Glomerular endothelial cell (primary cell): Measurements from ENCODE around the gene INO80C. TPM values are rescaled to one million over a fixed set of nuclear protein-coding genes. Genes with fewer than 3 reads are reported as not detected.

Experiments
- DNase-seq: peaks from one replicate; pipeline ENCODE4 v3.0.0-alpha.2; 2011; ENCODE audit warnings: low read depth, low spot score; ENCODE audit errors: extremely low read depth
- total RNA-seq: library from RNA; depleted of rRNA; stranded (reverse); fragments of >200 nt; gene quantifications from 2 replicates; pipeline ENCODE4 v1.2.3, GENCODE V29; 2015

Gene INO80C
- total RNA-seq, 1 donor from 2014 or later = 30.8 TPM

- DNase-seq = no peak
Measured at GRCh38 chr18:35435401-35435800, 62.4 kb downstream of the INO80C start.

GRCh38 chr18:35432565-35433001, 65.2 kb downstream of the INO80C start:
- no peak for DNase-seq

GRCh38 chr18:35431374-35431741, 66.4 kb downstream of the INO80C start:
- DNase-seq = no peak

DNA sequence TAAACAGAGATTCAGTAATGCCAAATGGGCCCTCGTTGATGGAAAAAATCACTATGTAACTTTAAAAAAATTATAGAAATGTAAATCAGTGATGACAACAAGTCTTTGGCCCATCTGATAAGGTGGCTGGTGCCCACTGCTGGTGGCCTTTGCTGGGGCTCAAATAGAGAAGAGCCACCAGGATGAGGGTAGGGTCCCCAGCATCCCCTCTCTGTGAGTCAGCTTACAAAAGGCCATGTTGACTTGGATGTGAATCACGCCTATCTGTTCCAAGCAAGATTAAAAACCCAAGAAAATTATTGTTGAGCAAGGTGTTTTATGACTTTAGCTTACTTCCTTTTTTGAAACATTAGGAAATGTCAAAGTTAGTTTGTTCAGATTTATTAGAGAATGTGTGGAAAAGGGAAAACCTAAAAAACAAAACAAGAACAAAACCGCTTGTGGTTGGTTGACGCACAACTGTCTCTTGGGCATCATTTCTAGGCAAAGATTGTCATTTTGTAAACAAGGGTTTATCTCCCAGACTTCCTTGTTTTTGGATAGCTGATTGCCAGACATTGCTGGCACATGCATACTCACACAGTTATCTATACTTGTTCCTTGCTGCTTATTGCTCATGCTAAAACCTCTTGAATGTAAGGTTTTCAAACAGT, 66.9 kb downstream of the INO80C start:
- DNase-seq = peak; percentile 9

GRCh38 chr18:35426786-35427185, 71.0 kb downstream of the INO80C start:
- no peak for DNase-seq

- DNase-seq = peak; percentile 27
Measured at GRCh38 chr18:35424356-35424755, 73.4 kb downstream of the INO80C start.

DNA sequence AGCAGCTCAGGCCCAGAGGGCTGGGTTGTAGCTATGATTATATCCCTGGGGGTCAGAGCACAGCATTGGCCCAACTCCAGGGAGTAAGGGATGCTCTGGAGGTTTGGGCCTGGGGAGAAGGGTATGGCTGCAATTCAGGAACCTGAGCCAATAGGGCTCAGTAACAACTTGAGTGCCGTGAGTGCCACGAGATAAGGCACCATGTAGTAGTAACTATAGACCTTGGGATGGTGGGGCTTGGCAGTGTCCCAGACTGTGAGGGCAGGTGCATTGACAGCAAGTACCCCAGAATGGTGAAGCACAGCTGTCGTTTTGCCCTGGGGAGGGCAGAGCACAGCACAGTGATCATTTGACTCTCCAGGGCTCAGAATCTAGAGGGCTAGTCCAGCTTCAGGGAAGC, 75.5 kb downstream of the INO80C start:
- DNase-seq = no peak

- no peak for DNase-seq
Measured at GRCh38 chr18:35418610-35419009, 79.2 kb downstream of the INO80C start.

Other genes starting within 250 kb of the INO80C start
- 12.3 and 20.3 TPM in 2 replicates for gene ZSCAN30, start 207.7 kb downstream of the INO80C start, total RNA-seq
- gene ZNF24, start 153.5 kb downstream of the INO80C start, total RNA-seq = 22.4 and 25.4 TPM in 2 replicates
- gene ZNF396, start 120.6 kb downstream of the INO80C start, total RNA-seq = 0.23 and 0.53 TPM in 2 replicates
- 183 and 267 TPM in 2 replicates for gene GALNT1, start 83.8 kb upstream of the INO80C start, total RNA-seq